Fibroblast of the aortic adventitia (primary cell): ENCODE measurements around the gene CENPM. TPM values are rescaled to one million over a fixed set of nuclear protein-coding genes. Genes with fewer than 3 reads are reported as not detected.

Experiments
- DNase-seq: peaks from one replicate; pipeline ENCODE4 v3.0.0-alpha.2; 2010; ENCODE audit warnings: low read depth
- H3K4me3 ChIP-seq: 2 replicates; pipeline ENCODE4 v1.5.1; 2011; ENCODE audit warnings: low read depth, mild to moderate bottlenecking, control low read depth, low read length, moderate library complexity
- CTCF ChIP-seq: IDR thresholded peaks from 2 replicates; pipeline ENCODE4 v1.5.1; 2011; ENCODE audit warnings: mild to moderate bottlenecking, low read length, control low read depth, inconsistent platforms; ENCODE audit not compliant: insufficient read depth
- total RNA-seq: library from RNA; depleted of rRNA; stranded (reverse); fragments of >200 nt; gene quantifications from 2 replicates; pipeline ENCODE4 v1.2.3, GENCODE V29; 2012; ENCODE audit warnings: low replicate concordance

Gene CENPM
- total RNA-seq, 1 donor: 16.9 TPM

- DNase-seq: no peak
- H3K4me3 ChIP-seq: no peak overlapping the region
- TF ChIP-seq CTCF: no peak
These were observed 13.4 kb downstream of the CENPM start for GRCh38 chr22:41933411-41934177.

- H3K4me3 ChIP-seq: no peak overlapping the region
- no peak for DNase-seq
- no peak for TF ChIP-seq CTCF
These were observed 14.6 kb downstream of the CENPM start for GRCh38 chr22:41932353-41932752.

- no peak for TF ChIP-seq CTCF
- H3K4me3 ChIP-seq: no peak overlapping the region
- DNase-seq: no peak
These were observed 15.2 kb downstream of the CENPM start for GRCh38 chr22:41931701-41932269.

GRCh38 chr22:41929418-41929810 lies 17.5 kb downstream of the CENPM start:
- no peak overlapping the region for H3K4me3 ChIP-seq
- DNase-seq: no peak

GRCh38 chr22:41928593-41929417 lies 18.1 kb downstream of the CENPM start:
- TF ChIP-seq CTCF: no peak
- no peak overlapping the region for H3K4me3 ChIP-seq
- DNase-seq: no peak

More at GRCh38 chr22:41929418-41929810, 17.5 kb downstream of the CENPM start:
- TF ChIP-seq CTCF: no peak

- DNase-seq: no peak
- H3K4me3 ChIP-seq: no peak overlapping the region
- TF ChIP-seq CTCF: no peak
These were observed 19.1 kb downstream of the CENPM start for GRCh38 chr22:41927813-41928212.
